Stimulated activated CD4-positive, alpha-beta T cell treated with anti-CD3 and anti-CD28 coated beads, Interleukin-12 subunit alpha, Interleukin-12 subunit beta, amount 100 ng/mL, for 48 hours (primary cell): Measurements from ENCODE around the gene RPUSD1.
"Not testable (repeated sequence)": the region's sequence is repeated elsewhere in the genome, so short reads cannot be mapped to it uniquely, and the experiment has no call there.

Experiments used
- DNase-seq, 3 donors: peaks; one replicate each; pipeline ENCODE4 v3.0.0-alpha.2; 2020; ENCODE audit warnings: low read depth in 2 of 3, low spot score in 1 of 3

The RPUSD1 gene

DNA sequence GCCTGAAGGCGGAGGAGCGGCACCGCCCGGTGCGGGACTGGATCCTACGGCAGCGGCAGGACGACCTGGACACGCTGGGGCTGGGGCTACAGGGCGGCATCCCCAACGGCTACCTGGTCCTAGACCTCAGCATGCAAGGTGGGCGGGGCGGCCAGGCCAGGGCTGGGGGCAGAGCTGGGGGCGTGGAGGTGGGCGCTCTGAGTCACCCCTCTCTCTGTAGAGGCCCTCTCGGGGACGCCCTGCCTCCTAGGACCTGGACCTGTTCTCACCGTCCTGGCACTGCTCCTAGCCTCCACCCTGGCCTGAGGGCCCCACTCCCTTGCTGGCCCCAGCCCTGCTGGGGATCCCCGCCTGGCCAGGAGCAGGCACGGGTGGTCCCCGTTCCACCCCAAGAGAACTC, 19.8 kb downstream of the RPUSD1 start:
- DNase-seq: no peak

- no peak for DNase-seq
These were observed 20.4 kb downstream of the RPUSD1 start for GRCh38 chr16:767743-768235.

DNA sequence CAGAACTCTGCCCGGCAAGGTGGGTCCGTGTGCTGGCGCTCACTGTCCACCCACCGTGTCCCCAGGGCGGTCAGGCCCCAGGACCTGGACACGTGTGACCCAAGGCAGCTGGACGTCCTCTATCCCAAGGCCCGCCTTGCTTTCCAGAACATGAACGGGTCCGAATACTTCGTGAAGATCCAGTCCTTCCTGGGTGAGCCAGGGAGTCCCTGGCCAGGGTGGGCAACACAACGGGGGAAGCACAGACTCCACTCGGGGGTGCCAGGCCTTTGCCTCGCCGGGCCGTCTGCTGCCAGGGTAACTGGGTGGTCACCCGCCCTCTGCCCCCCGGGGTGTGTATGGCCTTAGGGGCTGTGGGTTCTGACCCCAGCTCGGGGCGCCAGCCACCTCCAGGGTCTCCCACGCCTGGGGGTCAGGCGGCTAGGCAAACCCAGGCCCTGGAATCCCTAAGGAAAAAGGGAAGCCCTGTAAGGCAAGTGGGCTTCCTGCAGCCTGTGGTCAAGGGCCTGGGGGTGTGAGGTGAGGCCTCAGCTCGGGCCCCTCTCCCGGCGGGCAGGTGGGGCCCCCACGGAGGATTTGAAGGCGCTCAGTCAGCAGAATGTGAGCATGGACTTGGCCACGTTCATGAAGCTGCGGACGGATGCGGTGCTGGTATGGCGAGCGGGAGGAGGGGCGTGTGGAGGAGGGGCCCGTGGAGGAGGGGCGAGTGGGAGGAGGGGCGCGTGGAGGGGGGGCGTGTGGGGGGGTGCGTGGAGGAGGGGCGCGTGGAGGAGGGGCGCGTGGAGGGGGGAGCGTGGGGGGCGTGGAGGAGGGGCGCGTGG, 21.2 kb downstream of the RPUSD1 start:
- DNase-seq: no peak

- DNase-seq: no peak
These were observed 22.0 kb downstream of the RPUSD1 start for GRCh38 chr16:766008-766819.

DNA sequence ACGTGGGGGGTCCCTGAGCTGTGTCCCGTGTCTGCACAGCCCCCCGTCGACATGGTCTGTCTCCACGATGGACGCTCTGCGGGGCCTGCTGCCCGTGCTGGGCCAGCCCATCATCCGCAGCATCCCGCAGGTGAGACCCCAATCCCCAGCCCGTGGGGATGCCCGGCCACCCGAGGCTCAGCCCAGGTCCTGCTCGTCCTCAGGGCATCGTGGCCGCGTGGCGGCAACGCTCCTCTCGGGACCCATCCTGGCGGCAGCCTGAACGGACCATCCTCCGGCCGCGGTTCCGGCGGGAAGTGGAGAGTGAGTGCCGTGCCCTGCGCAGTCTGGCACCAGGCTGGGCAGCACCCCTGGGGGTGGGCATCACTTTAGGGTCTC, 22.7 kb downstream of the RPUSD1 start:
- DNase-seq: no peak

GRCh38 chr16:764848-765487, 23.2 kb downstream of the RPUSD1 start:
- DNase-seq: no peak

DNA sequence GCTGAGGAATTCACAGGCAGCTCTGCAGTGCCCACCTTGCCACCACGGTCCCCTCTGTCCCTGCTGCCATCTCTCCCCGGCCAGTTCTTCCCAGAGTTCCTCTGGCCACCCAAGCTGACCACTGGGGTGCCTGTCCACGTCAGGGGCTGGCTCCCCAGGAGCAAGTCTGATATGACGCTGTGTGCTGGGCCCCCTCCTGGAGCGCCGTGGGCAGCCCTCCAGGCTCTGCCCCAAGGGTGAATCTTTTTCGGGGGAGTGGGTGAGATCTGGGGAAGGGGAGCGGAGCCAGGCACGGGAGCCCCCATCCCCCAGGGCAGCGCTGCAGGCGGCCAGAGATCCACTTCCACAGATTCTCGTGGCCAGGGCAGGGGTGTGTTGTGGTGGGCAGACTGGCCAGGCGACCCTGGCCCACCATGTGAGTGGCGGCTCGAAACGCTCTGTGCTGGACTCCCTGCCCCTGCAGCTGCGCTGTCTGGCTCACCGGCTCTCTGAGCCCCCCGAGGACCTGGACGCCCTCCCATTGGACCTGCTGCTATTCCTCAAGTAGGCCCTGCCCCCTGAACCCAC, 23.9 kb downstream of the RPUSD1 start:
- DNase-seq: no peak

GRCh38 chr16:763369-764183, 24.6 kb downstream of the RPUSD1 start:
- DNase-seq: no peak

DNA sequence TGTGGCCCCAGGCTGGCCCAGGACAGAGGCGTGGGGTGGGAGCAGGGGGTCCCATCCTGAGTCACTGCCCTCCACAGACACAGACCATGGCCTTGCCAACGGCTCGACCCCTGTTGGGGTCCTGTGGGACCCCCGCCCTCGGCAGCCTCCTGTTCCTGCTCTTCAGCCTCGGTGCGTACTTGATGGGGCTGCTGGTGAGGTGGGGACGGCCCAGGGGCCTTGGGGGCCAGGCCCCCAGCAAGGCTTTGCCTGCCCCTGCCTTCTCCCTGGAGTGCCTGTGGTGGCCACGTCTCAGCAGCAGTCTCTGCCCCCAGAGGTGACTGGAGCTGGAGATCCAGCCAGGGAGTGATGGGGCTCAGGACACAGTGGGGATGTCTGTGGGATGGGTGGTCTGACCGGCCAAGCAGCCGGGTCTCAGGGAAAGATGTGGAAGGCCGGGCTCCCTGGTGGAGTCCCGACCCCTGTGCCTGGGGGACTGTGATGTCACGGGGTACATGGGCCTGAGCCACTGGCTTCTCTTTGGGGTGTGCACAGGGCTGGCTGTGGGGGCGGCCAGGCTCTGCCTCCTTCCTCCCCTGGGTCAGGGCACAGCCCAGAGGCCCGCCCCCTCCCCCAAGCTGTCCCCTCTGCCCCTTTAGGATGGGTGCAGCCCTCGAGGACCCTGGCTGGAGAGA, 25.4 kb downstream of the RPUSD1 start:
- DNase-seq: no peak

DNA sequence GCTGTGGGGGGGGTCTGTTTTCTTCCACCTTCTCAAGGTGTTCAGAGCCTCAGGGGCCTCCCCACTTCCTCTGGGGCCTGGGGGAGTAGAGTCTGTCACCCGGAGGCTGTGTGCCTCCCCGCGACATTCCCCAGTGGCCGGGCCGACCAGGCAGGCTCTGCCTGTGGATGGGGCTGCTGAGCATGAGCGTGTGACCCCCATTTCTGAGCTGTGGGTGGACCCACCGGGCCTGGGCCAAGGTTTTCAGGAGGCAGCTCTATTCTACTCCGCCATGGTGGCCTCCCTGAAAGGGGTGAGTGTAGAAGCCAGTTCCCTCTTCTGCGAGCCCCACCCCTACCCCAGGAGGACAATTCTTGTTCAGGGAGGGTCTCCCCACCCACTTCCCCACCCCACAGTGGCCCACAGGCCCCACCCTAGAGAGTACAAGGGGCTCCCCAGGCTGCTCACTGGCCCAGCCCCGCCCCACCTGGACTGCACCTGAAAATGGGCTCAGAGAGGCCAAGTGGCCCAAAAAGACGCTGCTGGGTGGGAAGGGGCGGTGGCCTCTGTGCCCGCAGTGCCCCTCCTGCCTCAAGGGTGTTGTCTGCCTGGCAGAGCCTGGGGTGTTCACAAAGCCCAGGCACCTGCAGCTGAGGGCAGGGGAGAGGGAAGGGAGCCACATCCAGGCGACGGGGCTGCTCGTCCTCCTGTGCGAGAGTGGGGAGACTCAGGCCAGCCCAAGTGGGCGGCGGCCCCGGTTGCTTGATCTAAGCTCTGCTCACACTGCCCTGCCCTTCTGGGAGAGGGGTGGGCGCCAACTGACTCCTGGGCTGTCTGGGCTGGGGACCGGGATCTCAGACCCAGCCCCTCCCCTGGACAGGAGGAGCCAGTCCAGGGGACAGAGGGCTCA, 26.3 kb downstream of the RPUSD1 start:
- no peak for DNase-seq

DNA sequence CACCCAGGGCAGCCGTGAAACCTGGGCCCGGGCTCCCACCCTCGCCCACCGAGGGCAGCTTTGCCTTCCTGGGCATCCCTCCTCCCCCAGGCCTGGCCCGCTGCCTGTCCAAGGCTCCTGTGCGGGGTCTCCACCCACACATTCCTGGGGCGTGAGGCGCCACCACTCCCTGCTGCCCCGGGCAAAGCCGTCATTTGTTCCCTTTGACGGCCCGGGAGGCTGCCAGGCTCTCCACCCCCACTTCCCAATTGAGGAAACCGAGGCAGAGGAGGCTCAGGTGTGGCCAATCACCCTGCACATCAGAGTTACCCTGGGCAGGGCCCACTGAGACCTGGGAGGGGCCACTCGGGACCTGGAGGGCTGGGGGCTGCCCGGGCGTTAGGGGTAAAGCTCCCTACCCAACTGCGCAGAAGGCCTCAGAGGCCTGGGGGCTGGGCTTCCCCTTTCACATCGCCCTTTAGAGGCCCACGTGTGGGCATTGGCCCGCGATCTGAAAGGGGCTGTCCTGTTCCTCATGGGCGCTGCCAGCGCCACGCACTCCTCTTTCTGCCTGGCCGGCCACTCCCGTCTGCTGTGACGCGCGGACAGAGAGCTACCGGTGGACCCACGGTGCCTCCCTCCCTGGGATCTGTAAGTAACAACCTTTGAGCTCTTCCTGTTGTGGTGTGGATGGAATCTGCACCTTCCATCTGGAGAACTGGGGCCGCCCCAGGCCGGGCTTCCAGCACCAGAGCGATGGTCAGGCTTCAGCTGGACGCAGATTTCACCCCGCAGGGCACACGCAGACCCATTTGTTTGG, 27.4 kb downstream of the RPUSD1 start, which contains the start of gene MSLN:
Gene MSLN, plus strand, starts transcription at position 190 of the 799 bp plus-strand sequence. CDS start 1,947 bp downstream, outside the sequence.
- no peak for DNase-seq

- no peak for DNase-seq
These were observed 28.1 kb downstream of the RPUSD1 start for GRCh38 chr16:760065-760464.

GRCh38 chr16:759110-759910, 28.9 kb downstream of the RPUSD1 start:
- DNase-seq: no peak

- DNase-seq: no peak
These were observed 31.8 kb downstream of the RPUSD1 start for GRCh38 chr16:756428-756827.

DNA sequence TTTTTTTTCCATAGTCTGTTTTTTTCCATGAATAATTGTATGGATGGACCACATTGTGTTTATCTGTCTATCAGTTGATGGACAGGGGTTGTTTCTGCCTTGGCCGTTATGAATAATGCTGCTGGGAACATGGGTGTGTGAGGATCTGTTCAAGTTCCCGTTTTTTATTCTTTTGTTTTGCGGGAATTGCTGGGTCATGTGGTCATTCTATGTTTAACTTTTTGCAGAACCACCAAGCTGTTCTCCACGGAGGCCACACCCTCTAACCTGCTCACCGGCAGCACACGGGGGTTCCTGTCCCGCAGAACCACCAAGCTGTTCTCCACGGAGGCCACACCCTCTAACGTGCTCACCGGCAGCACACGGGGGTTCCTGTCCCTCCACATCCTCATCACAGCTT, 33.5 kb downstream of the RPUSD1 start:
- no peak for DNase-seq

DNA sequence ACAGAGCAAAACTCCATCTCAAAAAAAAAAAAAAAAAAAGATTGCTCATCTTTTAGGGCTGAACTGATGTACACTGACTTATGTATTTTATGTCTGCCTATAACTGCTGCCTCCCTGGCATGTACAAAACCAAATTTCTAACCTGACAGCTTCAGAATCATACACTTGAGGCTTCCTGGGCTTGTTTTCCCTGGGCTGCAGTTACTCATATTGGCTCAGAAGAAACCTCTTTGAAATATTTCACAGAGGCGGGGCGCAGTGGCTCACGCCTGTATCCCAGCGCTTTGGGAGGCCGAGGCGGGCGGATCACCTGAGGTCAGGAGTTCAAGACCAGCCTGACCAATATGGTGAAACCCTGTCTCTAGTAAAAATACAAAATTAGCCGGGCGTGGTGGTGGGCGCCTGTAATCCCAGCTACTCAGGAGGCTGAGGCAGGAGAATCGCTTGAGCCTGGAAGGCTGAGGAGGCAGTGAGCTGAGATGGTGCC, 34.0 kb downstream of the RPUSD1 start:
- DNase-seq: not testable (repeated sequence)

DNA sequence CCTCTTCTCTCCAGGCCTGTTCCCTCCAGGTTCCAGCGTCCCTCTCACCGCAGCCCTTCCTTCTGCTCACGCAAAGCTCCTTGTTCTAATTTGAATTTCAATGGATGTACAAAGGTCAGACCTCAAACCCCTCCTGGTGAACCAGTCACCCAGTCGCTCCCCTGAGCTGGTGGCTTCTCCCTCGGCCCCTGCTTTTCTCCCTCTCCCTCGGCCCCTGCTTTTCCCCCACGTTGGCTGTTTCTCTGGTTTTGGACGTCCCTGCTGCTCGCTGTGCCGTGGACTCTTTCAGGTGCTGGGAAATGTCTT, 36.2 kb downstream of the RPUSD1 start:
- no peak for DNase-seq
